Astrocyte (in vitro differentiated cells and primary cell): Measurements from ENCODE around the gene ECHDC3. TPM values are rescaled to one million over a fixed set of nuclear protein-coding genes. Genes with fewer than 3 reads are reported as not detected.

ENCODE experiments used
- DNase-seq: peaks from one replicate; pipeline ENCODE4 v3.0.0-alpha.2; 2010; ENCODE audit warnings: low read depth
- FAIRE-seq: peaks from 2 replicates; lab custom pipeline; 2011; peaks lifted over from hg19 to GRCh38; lab: Jason Lieb, UNC
- H2AFZ ChIP-seq: 2 replicates; pipeline ENCODE4 v1.6.0; 2012; ENCODE audit warnings: low read depth, low read length, inconsistent platforms
- H3K27ac ChIP-seq: 2 replicates; pipeline ENCODE4 v1.5.1; 2011; ENCODE audit warnings: low read depth, low read length, inconsistent platforms
- H3K27me3 ChIP-seq: 2 replicates; pipeline ENCODE4 v1.6.0; 2011; ENCODE audit warnings: low read length, inconsistent platforms; ENCODE audit not compliant: insufficient read depth
- H3K36me3 ChIP-seq: 2 replicates; pipeline ENCODE4 v1.5.1; 2011; ENCODE audit warnings: low read length, inconsistent platforms; ENCODE audit not compliant: insufficient read depth
- H3K4me1 ChIP-seq: 2 replicates; pipeline ENCODE4 v1.5.1; 2011; ENCODE audit warnings: low read length, inconsistent platforms; ENCODE audit not compliant: insufficient read depth
- H3K4me2 ChIP-seq: 2 replicates; pipeline ENCODE4 v1.6.0; 2012; ENCODE audit warnings: low read length, inconsistent platforms
- H3K4me3 ChIP-seq: 2 replicates; pipeline ENCODE4 v1.5.1; 2011; ENCODE audit warnings: low read depth, mild to moderate bottlenecking, low read length, inconsistent platforms; ENCODE audit not compliant: insufficient read depth
- H3K79me2 ChIP-seq: 2 replicates; pipeline ENCODE4 v1.6.0; 2012; ENCODE audit warnings: mild to moderate bottlenecking, low read length, inconsistent platforms; ENCODE audit not compliant: insufficient read depth
- H3K9ac ChIP-seq: 2 replicates; pipeline ENCODE4 v1.6.0; 2012; ENCODE audit warnings: mild to moderate bottlenecking, low read length, inconsistent platforms
- H3K9me3 ChIP-seq: 2 replicates; pipeline ENCODE4 v1.5.1; 2012; ENCODE audit warnings: low read depth, mild to moderate bottlenecking, low read length, inconsistent platforms; ENCODE audit not compliant: insufficient read depth
- H4K20me1 ChIP-seq: 2 replicates; pipeline ENCODE4 v1.6.0; 2012; ENCODE audit warnings: low read length, inconsistent platforms; ENCODE audit not compliant: insufficient read depth
- H3K27ac Mint-ChIP-seq: one replicate; pipeline ENCODE4 v1.8.0; 2021; ENCODE audit warnings: mild to moderate bottlenecking, mixed read lengths; ENCODE audit not compliant: unreplicated experiment
- H3K27me3 Mint-ChIP-seq: one replicate; pipeline ENCODE4 v1.8.0; 2021; ENCODE audit warnings: low read depth, mixed read lengths; ENCODE audit not compliant: unreplicated experiment
- H3K36me3 Mint-ChIP-seq: one replicate; pipeline ENCODE4 v1.8.0; 2021; ENCODE audit warnings: low read depth, mixed read lengths; ENCODE audit not compliant: unreplicated experiment
- H3K4me1 Mint-ChIP-seq: one replicate; pipeline ENCODE4 v1.8.0; 2021; ENCODE audit warnings: low read depth, mixed read lengths; ENCODE audit not compliant: unreplicated experiment
- H3K4me3 Mint-ChIP-seq: one replicate; pipeline ENCODE4 v1.8.0; 2021; ENCODE audit warnings: mild to moderate bottlenecking, moderate library complexity, mixed read lengths; ENCODE audit not compliant: unreplicated experiment
- H3K9me3 Mint-ChIP-seq: one replicate; pipeline ENCODE4 v1.8.0; 2021; ENCODE audit warnings: mild to moderate bottlenecking, mixed read lengths; ENCODE audit not compliant: unreplicated experiment
- CTCF ChIP-seq: IDR thresholded peaks from 2 replicates; pipeline ENCODE4 v1.5.1; 2011; ENCODE audit warnings: low read depth, mild to moderate bottlenecking, inconsistent platforms, low read length, moderate library complexity; ENCODE audit not compliant: insufficient read depth
- EZH2 ChIP-seq: IDR thresholded peaks from 2 replicates; pipeline ENCODE4 v1.6.1; 2012; ENCODE audit warnings: mild to moderate bottlenecking, low read length, inconsistent platforms; ENCODE audit not compliant: insufficient read depth
- total RNA-seq: library from RNA; stranded (reverse); gene quantifications from 2 replicates; pipeline ENCODE4 v1.2.1, GENCODE V29; 2021

The ECHDC3 gene
- total RNA-seq, 1 donor from 2014 or later, result 2.1 TPM

GRCh38 chr10:11772575-11773288, 30.6 kb downstream of the ECHDC3 start:
- FAIRE-seq, result no peak

DNA sequence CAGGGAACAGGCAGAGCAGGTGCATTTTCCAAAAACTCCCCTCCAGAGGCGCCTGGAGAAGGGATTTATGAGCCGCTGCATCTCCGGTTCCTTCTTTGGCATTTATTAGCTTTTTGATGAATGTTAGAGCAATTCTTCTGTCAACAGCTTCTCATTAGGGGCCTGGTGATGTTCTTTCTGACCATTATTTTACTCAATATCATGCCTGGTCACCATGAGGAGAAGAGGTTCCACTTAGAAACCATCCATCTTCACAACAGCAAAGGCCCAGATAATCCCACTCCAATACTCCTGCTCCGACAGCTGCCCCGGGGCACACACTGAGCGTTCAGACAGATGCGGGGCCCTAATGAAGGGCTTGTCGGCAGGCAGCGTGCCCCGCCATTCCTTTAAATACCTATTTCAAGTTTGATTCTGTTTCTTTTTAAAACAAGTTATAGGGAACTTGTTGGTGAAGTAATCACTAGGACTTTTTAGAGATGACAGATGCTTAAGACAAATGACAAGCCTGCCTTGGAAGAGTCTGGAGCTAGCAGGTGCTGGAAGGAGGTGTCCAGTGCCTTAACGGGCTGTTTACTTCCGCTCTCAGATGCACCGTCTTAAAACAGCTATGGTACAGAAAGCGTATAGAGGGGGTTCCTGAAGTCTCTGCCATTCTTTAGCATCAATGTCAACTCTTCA, 31.7 kb downstream of the ECHDC3 start:
- TF ChIP-seq EZH2 (no peak), CTCF (no peak)
- FAIRE-seq, result no peak

More at GRCh38 chr10:11772575-11773288, 30.6 kb downstream of the ECHDC3 start:
- no peak overlapping the region for H3K27ac Mint-ChIP-seq
- peaks cover 2% of the 10 kb centered on the region for H3K36me3 Mint-ChIP-seq
- H3K4me1 Mint-ChIP-seq, result peaks cover 3% of the 10 kb centered on the region
- H3K27ac ChIP-seq, result no peak overlapping the region
- H3K9ac ChIP-seq, result no peak overlapping the region
- H3K9me3 Mint-ChIP-seq, result peaks cover 3% of the 10 kb centered on the region
- H3K4me3 Mint-ChIP-seq, result no peak overlapping the region
- no peaks in the 10 kb centered on the region for H4K20me1 ChIP-seq
- H3K9me3 ChIP-seq, result no peaks in the 10 kb centered on the region
- DNase-seq, result no peak
- no peaks in the 10 kb centered on the region for H3K4me1 ChIP-seq
- TF ChIP-seq EZH2 (no peak), CTCF (no peak)
- peaks cover 4% of the 10 kb centered on the region for H3K27me3 Mint-ChIP-seq
- H3K79me2 ChIP-seq, result no peaks in the 10 kb centered on the region
- peaks cover 3% of the 10 kb centered on the region for H3K27me3 ChIP-seq
- H3K36me3 ChIP-seq, result no peaks in the 10 kb centered on the region
- H3K4me2 ChIP-seq, result no peak overlapping the region
- H2AFZ ChIP-seq, result no peak overlapping the region
- H3K4me3 ChIP-seq, result no peak overlapping the region

More for the DNA sequence above, 31.7 kb downstream of the ECHDC3 start:
- peaks cover 3% of the 10 kb centered on the region for H3K4me1 Mint-ChIP-seq
- no peaks in the 10 kb centered on the region for H3K36me3 ChIP-seq
- peaks cover 4% of the 10 kb centered on the region for H3K27me3 Mint-ChIP-seq
- no peaks in the 10 kb centered on the region for H3K9me3 ChIP-seq
- peaks cover 2% of the 10 kb centered on the region for H3K36me3 Mint-ChIP-seq
- H3K4me1 ChIP-seq, result no peaks in the 10 kb centered on the region
- H3K9me3 Mint-ChIP-seq, result peaks cover 4% of the 10 kb centered on the region
- no peak overlapping the region for H3K4me3 ChIP-seq
- H3K9ac ChIP-seq, result no peak overlapping the region
- no peak overlapping the region for H2AFZ ChIP-seq
- H3K79me2 ChIP-seq, result no peaks in the 10 kb centered on the region
- no peak overlapping the region for H3K4me2 ChIP-seq
- H3K27ac ChIP-seq, result no peak overlapping the region
- no peak overlapping the region for H3K4me3 Mint-ChIP-seq
- DNase-seq, result no peak
- H4K20me1 ChIP-seq, result no peaks in the 10 kb centered on the region
- no peak overlapping the region for H3K27ac Mint-ChIP-seq
- peaks cover 3% of the 10 kb centered on the region for H3K27me3 ChIP-seq
